ELF-1 (cell line): Measurements from ENCODE around the gene PDE3B.
"Not testable (repeated sequence)": the region's sequence is repeated elsewhere in the genome, so short reads cannot be mapped to it uniquely, and the experiment has no call there.

Experiments
- DNase-seq: peaks from one replicate; pipeline ENCODE4 v3.0.0-alpha.2; 2016; ENCODE audit warnings: low read depth, low spot score

PDE3B gene

DNA sequence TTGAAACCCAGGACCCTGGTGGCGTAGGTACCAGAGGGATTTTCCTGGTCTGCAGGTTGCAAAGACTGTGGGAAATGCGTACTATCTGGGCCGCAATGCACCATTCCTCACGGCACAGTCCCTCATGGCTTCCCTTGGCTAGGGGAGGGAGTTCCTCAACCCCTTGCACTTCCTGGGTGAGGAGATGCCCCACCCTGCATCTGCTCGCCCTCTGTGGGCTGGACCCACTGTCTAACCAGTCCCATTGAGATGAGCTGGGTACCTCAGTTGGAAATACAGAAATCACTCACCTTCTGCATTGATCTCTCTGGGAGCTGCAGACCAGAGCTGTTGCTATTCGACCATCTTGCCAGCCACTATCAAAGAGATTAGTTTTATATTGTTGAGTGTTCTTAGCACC lies 100.1 kb downstream of the PDE3B start:
- not testable (repeated sequence) for DNase-seq

DNA sequence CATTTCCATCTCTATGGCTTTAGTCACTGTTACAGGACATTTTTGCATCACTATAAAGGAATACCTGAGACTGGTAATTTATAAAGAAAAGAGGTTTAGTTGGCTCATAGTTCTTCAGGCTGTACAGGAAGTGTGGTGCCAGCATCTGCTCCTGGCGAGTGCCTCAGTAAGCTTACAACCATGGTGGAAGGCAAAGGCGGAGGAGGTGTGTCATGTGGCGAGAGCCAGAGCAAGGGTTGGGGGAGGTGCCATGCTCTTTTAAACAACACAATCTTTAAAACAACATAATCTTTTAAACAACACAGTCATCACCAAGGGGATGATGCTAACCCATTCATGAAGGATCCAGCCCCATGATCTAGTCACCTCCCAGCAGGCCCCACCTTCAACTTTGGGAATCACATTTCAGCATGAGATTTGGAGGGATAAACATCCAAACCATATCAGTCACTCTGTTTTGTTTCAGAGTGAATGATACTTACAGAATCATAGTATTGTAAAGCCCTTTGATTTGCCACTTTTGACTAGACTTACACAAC lies 103.3 kb downstream of the PDE3B start:
- no peak for DNase-seq

DNA sequence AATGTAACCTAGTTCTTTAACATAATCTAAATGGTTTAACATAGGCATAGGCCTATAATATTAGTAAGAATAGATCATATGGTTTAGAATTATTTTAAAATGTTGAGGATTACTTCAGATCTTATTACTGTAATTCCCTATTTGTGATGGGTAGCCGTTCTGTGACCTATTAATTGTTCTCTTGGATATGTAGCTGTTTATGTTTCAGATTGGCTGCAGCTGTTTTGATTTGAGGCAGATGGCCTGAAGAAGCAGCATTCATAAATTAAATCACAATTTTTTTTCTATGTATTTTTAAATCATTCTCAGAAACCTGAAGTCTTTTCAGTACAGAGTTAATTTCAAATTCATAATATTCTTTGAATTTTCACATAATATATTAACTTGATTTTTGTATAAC lies 104.5 kb downstream of the PDE3B start:
- DNase-seq, result no peak

DNA sequence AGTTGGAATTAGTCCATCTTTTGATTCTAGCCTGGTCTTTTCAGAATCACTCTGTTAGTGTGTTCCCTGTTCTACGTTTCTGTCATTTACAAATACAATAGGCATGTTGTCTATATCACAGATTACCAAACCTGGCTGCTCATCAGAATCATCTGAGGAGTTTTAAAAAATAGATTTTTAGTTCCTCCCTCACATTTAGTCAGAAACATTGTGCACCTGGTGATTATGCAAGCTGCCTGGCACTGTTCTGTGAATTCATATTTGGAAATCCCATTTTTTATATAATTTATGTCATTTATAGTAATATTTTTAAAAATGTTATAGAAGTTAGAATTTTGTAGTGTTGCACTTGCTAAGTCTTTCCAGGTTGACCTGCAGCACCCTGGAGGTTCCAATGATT lies 107.3 kb downstream of the PDE3B start:
- DNase-seq, result no peak

DNA sequence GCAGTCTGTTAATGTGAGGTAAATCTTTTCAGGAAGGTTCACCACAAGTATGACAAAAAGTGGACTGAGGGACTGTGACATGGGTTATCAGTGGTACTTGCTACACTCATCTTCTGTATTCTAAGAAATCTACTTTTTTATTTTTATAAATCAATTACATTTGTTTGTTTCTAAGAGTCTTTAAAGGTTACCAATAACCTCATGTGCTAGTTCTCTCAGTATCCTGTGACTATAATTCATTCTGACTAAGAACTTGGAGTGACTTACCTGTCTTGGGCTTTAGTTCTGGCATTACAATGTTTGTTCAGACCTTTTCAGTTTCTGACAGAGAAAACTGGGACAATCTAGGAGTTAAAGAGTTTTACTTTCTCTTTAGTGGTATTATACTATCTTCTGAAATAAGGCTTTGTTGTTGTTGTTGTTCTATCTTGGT lies 108.4 kb downstream of the PDE3B start:
- no peak for DNase-seq

DNA sequence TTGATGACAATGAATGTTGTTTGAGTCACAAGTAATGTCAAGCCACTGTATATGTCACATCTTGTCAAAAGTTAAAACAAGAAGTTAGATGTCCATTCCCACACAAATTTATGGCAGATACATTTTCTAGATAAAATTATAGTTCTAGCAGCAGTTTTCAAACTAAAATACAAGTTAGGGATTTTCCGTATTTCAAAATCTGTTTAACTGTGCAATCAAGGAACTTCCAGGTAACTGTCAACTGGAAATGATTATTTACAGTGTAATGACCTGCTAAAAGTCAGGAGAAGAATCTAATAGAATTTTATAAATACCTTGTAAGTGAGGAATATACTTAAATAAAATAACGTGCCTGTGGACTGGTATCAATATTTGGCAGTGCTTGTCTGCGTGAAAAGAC lies 111.5 kb downstream of the PDE3B start:
- DNase-seq, result no peak

DNA sequence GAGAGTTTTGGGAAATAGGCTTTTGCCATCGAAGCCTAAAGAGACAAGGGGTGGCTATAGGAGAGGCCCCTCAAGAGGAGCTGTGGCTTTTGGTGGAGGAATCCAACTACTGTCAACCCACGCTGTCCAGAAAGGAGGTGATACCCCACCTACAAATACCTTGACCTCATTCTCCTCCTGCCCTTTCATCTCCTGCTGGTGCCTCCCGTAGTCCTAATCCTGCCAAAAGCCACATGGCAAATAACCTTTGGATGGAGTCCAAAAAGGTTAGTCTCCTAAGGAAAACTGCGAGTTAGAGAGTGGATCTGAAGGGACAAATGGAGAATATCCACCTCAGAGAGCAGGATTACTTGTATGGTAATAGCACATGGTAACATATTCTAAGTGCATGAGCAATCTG lies 112.7 kb downstream of the PDE3B start:
- DNase-seq, result no peak

DNA sequence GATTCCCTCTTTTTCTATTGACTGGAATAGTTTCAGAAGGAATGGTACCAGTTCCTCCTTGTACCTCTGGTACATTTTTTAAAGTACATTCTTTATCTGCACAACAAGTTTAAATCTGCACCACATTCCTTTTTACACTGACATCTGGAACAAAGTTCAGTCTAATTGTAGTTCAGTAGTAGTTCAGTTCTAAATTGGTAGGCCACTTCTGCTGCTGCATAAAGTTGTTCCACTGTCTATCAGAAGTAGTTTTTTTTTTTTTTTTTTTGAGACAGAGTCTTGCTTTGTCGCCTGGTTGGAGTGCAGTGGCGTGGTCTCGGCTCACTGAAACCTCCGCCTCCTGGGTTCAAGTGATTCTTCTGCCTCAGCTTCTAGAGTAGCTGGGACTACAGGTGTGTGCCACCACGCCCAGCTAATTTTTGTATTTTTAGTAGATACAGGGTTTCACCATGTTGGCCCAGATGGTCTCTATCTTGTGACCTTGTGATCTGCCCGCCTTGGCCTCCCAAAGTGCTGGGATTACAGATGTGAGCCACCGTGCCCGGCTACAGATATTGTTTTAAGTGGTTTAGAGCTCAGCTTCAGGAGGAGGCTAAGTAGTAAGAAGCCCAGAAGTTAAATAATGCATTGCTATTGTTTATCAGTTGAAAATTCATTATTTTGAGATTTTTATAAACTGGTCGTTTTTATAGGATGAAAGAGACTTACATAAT lies 115.9 kb downstream of the PDE3B start:
- not testable (repeated sequence) for DNase-seq

DNA sequence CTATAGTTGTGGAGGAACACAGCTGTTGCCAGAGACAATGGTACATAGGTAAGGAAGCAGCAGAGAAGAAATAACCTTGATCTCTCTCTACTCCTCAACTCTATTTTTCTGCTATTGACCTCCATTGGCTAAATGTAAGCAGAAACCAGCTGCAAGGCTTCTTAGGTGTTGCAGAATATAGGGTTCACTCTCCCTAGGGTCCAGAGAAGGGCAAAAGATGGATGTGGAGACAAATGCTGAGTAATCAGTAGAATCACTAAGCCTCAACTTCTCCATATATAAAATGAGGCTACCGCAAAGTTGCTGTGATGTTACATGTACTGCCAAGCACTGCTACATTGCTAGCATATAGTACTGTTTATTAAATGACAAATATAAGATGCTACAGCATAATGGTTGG lies 120.6 kb downstream of the PDE3B start:
- no peak for DNase-seq

DNA sequence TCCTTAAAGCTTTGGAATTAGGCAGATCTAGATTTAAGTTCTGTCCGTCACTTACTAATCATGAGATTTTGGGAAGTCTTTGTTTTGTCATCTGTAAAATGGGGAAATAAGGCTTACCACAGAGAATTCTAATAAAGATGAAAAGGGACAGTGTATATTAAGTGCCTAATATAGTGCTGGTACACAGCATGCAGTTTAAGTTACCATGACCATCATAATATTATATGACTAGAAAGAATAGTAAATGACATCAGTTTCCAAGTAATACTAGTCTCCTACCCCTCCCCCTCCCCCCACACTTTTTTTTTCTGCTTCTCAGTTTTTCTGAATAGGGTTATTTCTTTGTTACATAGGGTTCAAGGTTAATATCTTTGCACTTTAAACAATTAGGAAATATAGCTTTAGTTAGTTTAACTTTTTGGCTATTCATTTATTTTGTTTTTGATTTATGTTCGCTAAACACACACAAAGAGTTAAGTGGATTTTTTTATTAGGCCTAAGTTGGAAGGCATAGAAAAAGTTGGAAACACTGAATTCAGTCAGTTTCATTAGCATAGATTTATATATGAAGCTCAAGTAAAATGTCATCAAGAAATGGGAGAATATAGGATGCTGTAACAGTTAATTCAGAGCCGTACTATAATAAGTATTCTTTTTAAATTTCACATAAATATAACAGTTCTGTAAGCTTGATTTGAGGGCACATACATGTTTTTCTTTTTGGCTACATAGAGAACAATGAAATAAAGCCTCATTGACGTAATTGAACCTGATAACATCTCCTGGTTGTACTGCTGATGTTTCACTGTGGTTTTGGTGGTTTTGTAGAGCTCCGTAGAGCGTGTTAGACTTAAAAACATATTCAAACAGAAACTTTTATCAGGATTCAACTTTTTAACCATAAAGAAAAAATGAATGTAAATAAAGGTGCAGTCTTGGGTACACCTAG lies 121.2 kb downstream of the PDE3B start:
- DNase-seq, result no peak

DNA sequence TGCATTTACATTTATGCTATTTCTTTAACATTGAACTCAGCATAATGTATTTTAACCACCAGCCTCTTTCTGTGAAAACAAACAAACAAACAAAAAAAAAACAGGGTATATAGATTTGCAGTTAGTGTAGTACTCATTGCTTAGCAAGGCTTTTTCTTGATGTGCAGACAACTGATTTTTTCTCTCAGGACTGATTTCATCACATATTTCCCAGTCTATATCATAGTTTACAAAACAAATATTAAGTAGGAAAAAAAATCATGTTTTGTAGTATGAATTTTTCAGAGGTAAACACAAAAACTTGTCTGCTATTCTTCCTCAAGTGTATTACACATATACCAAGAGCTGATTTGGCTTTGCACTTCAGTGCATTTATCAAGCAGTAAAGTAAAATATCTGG lies 123.0 kb downstream of the PDE3B start:
- no peak for DNase-seq

DNA sequence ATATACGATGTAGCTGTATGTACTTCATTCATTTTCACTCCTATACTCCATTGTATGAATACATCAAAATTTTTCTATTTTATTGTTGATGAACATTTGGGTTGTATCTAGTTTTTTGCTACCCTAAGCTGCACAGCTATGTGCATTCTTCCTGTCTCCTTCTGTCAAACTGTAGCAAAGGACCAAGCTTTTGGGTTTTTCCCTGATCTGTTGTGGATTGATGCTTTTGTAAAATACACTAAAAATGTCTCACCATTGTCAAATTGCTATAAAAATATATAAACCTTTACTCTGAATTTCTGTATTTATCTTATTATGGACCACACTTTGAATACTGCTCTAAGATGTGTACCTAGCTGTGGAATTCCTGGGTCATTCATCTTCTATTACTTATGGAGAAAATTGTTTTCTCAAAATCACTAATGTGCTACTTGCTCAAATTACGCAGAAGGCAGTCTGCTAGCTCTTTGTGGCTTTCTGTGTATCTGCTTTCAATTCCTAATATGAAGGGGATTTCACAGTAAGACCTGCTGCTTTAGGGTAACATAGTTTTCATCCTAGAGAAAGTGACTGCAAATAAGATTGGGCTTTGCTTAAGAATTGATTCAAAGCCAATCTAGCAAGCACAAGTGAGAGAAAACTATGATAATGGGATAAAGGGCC lies 125.1 kb downstream of the PDE3B start:
- DNase-seq, result no peak

DNA sequence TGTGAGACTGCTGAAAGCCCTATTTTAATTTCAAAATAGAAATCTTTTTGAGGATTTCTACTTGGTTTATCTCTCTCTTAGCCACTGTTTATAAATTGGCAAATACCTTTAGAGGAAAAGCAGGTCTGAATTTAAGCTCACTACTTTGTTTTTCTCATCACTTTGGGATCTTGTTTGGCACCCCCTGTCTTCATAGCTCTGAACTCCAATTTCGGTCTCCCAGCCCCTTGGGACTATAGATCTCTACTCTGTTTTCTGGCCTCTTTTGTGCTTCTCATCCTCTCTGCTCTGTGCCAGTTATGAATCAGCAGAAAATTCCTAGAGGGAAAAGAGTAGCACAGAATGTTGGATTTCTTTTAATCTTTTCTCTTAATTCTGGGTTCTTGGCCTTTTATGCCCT lies 130.2 kb downstream of the PDE3B start:
- peak; percentile 8 for DNase-seq

DNA sequence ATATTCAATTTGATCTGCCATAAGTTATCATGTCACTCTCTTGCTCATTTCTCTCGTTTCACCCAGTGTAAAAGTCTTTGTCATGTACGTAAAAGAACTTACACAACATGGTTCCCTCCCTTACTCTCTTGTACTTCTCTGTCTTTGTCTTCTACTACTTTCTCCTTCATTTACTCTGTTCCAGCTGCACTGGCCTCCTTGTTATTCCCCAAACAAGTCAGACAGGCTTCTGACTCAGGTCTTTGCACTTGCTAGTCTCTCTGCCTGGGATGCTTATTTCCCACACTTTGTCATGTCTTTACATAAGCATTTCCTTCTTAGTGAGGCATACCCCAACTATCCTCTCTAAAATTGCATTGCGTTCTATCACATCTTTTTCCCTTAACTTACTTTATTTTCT lies 131.1 kb downstream of the PDE3B start:
- peak; percentile 22 for DNase-seq

DNA sequence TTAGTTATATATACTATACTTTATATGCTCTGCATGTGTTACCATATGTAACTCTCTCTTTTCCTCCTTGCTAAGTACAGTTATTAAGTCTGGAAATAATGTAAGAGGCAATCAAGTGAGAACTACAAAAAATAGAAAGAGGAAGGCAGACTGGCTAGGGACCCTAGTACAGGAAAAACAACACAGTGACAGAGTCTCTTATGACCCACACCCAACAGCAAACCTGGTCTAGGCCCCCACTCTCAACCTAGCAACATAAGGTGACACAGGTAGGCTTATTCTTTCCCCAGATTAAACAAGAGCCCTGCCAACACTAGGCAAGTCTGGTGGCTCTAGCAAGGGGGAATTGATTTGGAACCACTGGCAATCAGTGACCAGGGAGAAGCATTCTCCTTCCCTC lies 132.3 kb downstream of the PDE3B start:
- DNase-seq, result no peak

DNA sequence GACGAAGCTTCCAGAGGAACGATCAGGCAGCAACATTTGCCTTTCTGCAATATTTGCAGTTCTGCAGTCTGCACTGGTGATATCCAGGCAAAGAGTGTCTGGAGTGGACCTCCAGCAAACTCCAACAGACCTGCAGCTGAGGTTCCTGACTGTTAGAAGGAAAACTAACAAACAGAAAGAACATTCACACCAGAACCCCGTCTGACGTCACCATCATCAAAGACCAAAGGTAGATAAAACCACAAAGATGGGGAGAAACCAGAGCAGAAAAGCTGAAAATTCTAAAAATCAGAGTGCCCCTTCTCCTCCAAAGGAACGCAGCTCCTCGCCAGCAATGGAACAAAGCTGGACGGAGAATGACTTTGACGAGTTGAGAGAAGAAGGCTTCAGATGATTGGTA lies 134.9 kb downstream of the PDE3B start:
- DNase-seq, result not testable (repeated sequence)

DNA sequence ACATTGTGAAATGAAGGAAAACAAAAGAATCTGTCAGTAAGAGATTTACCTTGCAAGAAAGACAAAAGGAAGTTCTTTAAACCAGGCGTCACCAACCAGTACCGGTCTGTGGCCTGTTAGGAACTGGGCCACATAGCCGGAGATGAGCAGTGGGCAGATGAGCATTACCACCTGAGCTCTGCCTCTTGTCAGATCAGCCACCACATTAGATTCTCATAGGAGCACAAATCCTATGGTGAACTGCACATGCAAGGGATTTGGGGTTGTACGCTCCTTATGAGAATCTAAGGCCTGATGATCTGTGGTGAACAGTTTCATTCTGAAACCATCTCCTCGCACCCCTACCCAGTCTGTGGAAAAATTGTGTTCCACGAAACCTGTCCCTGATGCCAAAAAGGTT lies 140.2 kb downstream of the PDE3B start:
- DNase-seq, result no peak

DNA sequence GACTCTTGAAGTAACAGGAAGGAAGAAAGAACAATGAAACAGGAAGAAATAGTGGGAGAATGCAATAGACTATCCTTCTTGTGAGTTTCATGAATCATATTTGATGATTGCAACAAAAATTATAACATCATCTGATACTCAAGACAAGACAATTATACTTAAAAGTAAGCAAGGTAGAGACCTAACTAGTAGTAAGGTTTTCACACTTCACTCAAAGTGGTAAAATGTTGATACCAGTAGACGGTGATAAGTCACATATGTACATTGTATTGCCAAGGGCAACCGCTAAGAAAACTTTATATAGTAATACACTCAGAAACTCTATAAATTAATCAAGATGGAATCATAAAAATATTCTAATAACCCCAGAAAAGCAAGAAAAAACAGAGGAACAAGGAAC lies 140.6 kb downstream of the PDE3B start:
- no peak for DNase-seq

DNA sequence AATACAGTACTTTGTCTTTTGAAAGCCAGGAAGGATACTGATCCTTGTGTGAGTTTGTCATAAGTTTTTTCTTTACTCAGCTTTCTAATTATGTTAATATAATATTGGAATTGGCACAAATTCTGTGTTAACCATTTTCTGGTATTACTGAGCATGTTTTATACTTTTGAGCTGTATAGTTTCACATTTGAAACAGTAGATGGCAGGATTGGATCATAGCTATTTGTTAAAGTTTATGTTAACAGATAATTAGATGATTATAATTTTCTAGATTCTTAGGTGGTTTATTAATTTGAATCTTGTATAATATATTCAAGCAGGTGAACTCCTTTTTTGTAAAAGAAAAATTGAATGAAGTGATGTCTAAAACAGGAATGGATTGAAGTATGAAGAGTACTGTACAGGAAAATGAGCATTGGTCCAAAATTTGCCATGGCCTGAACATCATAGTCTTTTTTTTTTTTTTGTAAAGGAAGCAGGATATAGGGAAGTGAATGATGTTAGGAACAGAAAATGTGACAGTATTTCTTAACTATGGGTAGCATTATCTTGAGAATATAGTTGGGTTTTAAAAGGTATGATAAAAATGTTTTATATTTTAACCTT lies 146.4 kb downstream of the PDE3B start:
- no peak for DNase-seq

DNA sequence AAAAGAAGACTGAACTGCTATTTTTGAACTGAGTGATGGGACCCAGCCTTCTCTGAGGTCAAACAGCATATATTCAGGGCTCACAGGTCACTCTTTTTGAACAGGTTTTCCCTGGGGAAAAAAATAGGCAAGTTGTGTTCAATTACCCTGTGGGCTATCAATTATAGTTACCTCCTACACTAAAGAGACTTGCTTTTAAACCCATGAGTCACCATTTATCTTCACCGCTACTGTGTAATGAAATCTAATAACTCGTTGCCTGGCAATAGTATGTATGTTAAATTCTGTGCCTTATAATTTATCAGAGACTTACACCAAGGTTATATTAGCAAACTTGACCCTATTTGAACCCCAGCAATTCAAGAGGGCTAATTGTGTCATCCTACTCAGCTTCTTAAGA lies 149.9 kb downstream of the PDE3B start:
- DNase-seq, result no peak

DNA sequence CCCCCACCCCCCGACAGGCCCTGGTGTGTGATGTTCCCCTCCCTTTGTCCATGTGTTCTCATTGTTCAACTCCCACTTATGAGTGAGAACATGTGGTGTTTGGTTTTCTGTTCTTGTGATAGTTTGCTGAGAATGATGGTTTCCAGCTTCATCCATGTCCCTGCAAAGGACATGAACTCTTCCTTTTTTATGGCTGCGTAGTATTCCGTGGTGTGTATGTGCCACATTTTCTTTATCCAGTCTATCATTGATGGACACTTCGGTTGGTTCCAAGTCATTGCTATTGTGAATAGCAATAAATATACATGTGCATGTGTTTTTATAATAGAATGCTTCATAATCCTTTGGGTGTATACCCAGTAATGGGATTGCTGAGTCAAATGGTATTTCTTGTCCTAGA lies 152.4 kb downstream of the PDE3B start:
- not testable (repeated sequence) for DNase-seq

DNA sequence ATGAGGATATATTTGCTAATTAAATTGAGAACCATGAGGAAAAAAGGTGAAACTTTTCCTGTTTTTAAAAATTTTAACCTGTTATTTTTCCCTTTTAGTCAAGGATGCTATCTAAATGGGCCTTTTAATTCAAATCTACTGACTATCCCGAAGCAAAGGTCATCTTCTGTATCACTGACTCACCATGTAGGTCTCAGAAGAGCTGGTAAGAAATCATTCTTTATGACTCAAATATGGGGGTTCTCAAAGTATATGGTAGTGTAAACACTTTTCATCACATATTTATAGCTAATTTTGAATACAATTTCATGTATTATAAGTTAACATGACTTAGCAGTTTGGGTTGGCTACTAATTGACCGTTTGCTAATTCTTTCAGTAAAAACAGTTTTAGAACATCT lies 160.2 kb downstream of the PDE3B start:
- DNase-seq, result no peak
